Measurements from ENCODE around the gene DECR2.

DNA sequence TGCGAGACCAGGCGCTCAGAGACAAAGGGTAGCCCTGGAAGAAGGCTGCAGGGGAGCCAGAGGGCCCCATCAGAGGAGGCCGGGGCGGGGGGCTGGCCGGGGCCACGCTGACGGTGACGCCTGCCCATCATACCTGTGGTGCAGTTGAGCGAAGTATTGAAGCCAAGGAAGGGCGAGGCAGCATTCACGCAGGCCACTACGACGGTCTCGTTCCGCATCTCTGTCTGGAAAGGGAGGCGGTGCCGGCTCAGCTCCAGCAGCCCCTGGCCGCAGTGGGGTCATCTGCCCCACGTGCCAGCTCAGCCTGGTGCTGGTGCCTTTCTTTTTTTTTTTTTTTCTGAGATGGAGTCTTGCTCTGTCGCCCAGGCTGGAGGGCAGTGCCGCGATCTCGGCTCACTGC, 26.5 kb upstream of the DECR2 start:
- TF ChIP-seq, protein P1, sequence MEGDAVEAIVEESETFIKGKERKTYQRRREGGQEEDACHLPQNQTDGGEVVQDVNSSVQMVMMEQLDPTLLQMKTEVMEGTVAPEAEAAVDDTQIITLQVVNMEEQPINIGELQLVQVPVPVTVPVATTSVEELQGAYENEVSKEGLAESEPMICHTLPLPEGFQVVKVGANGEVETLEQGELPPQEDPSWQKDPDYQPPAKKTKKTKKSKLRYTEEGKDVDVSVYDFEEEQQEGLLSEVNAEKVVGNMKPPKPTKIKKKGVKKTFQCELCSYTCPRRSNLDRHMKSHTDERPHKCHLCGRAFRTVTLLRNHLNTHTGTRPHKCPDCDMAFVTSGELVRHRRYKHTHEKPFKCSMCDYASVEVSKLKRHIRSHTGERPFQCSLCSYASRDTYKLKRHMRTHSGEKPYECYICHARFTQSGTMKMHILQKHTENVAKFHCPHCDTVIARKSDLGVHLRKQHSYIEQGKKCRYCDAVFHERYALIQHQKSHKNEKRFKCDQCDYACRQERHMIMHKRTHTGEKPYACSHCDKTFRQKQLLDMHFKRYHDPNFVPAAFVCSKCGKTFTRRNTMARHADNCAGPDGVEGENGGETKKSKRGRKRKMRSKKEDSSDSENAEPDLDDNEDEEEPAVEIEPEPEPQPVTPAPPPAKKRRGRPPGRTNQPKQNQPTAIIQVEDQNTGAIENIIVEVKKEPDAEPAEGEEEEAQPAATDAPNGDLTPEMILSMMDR (conservative IDR thresholded peaks at IDR 0.05 in 1 of 2, IDR thresholded peaks at IDR 0.05 in 1 of 2; ENCODE audit: low read depth in 1 of 2, low read length in 2 of 2), result no peak
- no peak for TF ChIP-seq EZH2 (IDR thresholded peaks at IDR 0.05; ENCODE audit: low read length, missing control alignments)
